ENCODE results near the gene RAPGEF4. TPM values are rescaled to one million over a fixed set of nuclear protein-coding genes. Genes with fewer than 3 reads are reported as not detected.

Gene RAPGEF4
- total RNA-seq, 2 experiments from 2014 or later: 0.85 to 1.3 TPM

GRCh38 chr2:172922815-172923214 lies 187.2 kb downstream of the RAPGEF4 start:
- no peak overlapping the region for H3K4me3 Mint-ChIP-seq
- CTCF ChIA-PET: interaction anchor here (2.4 kb wide), 1 partner anchor 9 kb away, joined by 12 read pairs; no protein-coding TSS in a partner anchor
- H3K9me3 Mint-ChIP-seq: no peaks in the 10 kb centered on the region
- intact Hi-C loops (cut with micrococcal nuclease): no loop called here
- no peak for TF ChIP-seq CTCF (IDR thresholded peaks at IDR 0.05)
- ATAC-seq (no peak), DNase-seq (no peak)
- H3K27me3 Mint-ChIP-seq: peaks cover 2% of the 10 kb centered on the region
- no peak overlapping the region for H3K27ac Mint-ChIP-seq
- H3K36me3 Mint-ChIP-seq (ENCODE audit: low read depth): no peaks in the 10 kb centered on the region
- no peaks in the 10 kb centered on the region for H3K4me1 Mint-ChIP-seq (ENCODE audit: low read depth)
- POLR2A ChIA-PET: interaction anchor here (1.8 kb wide), 1 partner anchor 9 kb away, joined by 5 read pairs; no protein-coding TSS in a partner anchor

- ATAC-seq (no peak), DNase-seq (no peak)
- ChIA-PET CTCF (interaction anchor here (0.6 to 2.4 kb wide), 3 partner anchors 8 to 1310 kb away, joined by 3 to 12 read pairs (median 3); no protein-coding TSS in a partner anchor), POLR2A (interaction anchor here (1.8 kb wide), 1 partner anchor 11 kb away, joined by 5 read pairs; no protein-coding TSS in a partner anchor)
- Mint-ChIP-seq H3K4me3 (no peak overlapping the region), H3K9me3 (no peaks in the 10 kb centered on the region), H3K36me3 (ENCODE audit: low read depth) (no peaks in the 10 kb centered on the region), H3K4me1 (ENCODE audit: low read depth) (no peaks in the 10 kb centered on the region), H3K27me3 (peaks cover 2% of the 10 kb centered on the region), H3K27ac (no peak overlapping the region)
- TF ChIP-seq CTCF (IDR thresholded peaks at IDR 0.05): no peak
- intact Hi-C loops (cut with micrococcal nuclease): no loop called here
Observed at GRCh38 chr2:172924097-172924660, 188.5 kb downstream of the RAPGEF4 start.

- Mint-ChIP-seq H3K27ac (no peak overlapping the region), H3K4me1 (ENCODE audit: low read depth) (peaks cover 2% of the 10 kb centered on the region), H3K9me3 (no peaks in the 10 kb centered on the region), H3K27me3 (peaks cover 2% of the 10 kb centered on the region), H3K4me3 (no peak overlapping the region), H3K36me3 (ENCODE audit: low read depth) (no peaks in the 10 kb centered on the region)
- ATAC-seq: no peak
- CTCF ChIA-PET: no interaction called here
- no peak for TF ChIP-seq CTCF (IDR thresholded peaks at IDR 0.05)
- POLR2A ChIA-PET: no interaction called here
- DNase-seq: no peak
- intact Hi-C loops (cut with micrococcal nuclease): no loop called here
Observed at GRCh38 chr2:172925600-172925999, 190.0 kb downstream of the RAPGEF4 start.

GRCh38 chr2:172926785-172927640 lies 191.4 kb downstream of the RAPGEF4 start:
- H3K27ac Mint-ChIP-seq: no peak overlapping the region
- intact Hi-C loops (cut with micrococcal nuclease): no loop called here
- ChIA-PET CTCF (interaction anchor here (0.8 to 8.0 kb wide), 2 partner anchors 63 to 121 kb away, joined by 5 to 103 read pairs; no protein-coding TSS in a partner anchor), POLR2A (no interaction called here)
- DNase-seq (no peak), ATAC-seq (no peak)
- H3K36me3 Mint-ChIP-seq (ENCODE audit: low read depth): no peaks in the 10 kb centered on the region
- peaks cover 3% of the 10 kb centered on the region for H3K27me3 Mint-ChIP-seq
- no peak overlapping the region for H3K4me3 Mint-ChIP-seq
- TF ChIP-seq CTCF (IDR thresholded peaks at IDR 0.05): no peak
- H3K9me3 Mint-ChIP-seq: no peaks in the 10 kb centered on the region
- H3K4me1 Mint-ChIP-seq (ENCODE audit: low read depth): peaks cover 9% of the 10 kb centered on the region

Measured in activated CD8-positive, alpha-beta T cell treated with anti-CD3 and anti-CD28 coated beads for 36 hours (primary cell).